B cell (primary cell): ENCODE results near the gene C8A. TPM values are rescaled to one million over a fixed set of nuclear protein-coding genes. Genes with fewer than 3 reads are reported as not detected.

Experiments
- ATAC-seq: fragments of 200-7000 bp; cut with Tn5 transposase; one replicate; pipeline ENCODE4 v1.10.0; 2021; ENCODE audit warnings: low read depth, mild to moderate bottlenecking, moderate number of reproducible peaks, moderate library complexity
- CTCF ChIA-PET: fragments of 350-600 bp; sonication (Branson Sonifier 250); formaldehyde crosslinking; loops from one replicate; lab custom pipeline; 2021; ENCODE audit warnings: antibody characterized with exemption, inconsistent platforms; lab: Charles Lee
- POLR2A ChIA-PET: fragments of 350-600 bp; sonication (Branson Sonifier 250); formaldehyde crosslinking; loops from one replicate; lab custom pipeline; 2021; ENCODE audit warnings: antibody characterized with exemption; lab: Charles Lee
- DNase-seq: peaks from one replicate; pipeline ENCODE4 v3.0.0; 2013
- H2AFZ ChIP-seq: 2 replicates; pipeline ENCODE4 v1.6.1; 2012; ENCODE audit warnings: mild to moderate bottlenecking, low read depth, low read length; ENCODE audit not compliant: insufficient read depth, poor library complexity, severe bottlenecking
- H3K27ac ChIP-seq, 2 donors: 1 replicate in 1 of 2; 2 replicates in 1 of 2; pipeline ENCODE4 v1.5.1; 2012 to 2013; ENCODE audit warnings: low read length in 2 of 2, mild to moderate bottlenecking in 2 of 2, moderate library complexity in 1 of 2
- H3K27me3 ChIP-seq, 4 experiments: fragments of 200-600 bp in 1 of 4; sonication (generic) in 1 of 4; replicated peaks in 1 of 4; 1 replicate in 2 of 4; 2 replicates in 2 of 4; pipeline versions ENCODE4 v1.6.1 to v1.7.0; 2013 to 2016; ENCODE audit warnings: low read length in 3 of 4, mild to moderate bottlenecking in 2 of 4, mixed read lengths in 1 of 4, moderate library complexity in 1 of 4; ENCODE audit not compliant: insufficient read depth in 4 of 4, control insufficient read depth in 3 of 4; ENCODE audit errors: control extremely low read depth in 1 of 4
- H3K36me3 ChIP-seq, 2 experiments: replicated peaks in 1 of 2; 1 replicate in 1 of 2; 2 replicates in 1 of 2; pipeline versions ENCODE4 v1.6.1 to v1.7.1; 2013; ENCODE audit warnings: low read length in 1 of 2; ENCODE audit not compliant: insufficient read depth in 2 of 2, control insufficient read depth in 1 of 2; ENCODE audit errors: control extremely low read depth in 1 of 2, extremely low read depth in 1 of 2
- H3K4me1 ChIP-seq, 2 donors: fragments of 200-600 bp in 1 of 2; sonication (generic) in 1 of 2; 1 replicate in 1 of 2; 2 replicates in 1 of 2; pipeline versions ENCODE4 v1.5.1 to v1.6.1; 2013 to 2017; ENCODE audit warnings: low read length in 2 of 2; ENCODE audit not compliant: control insufficient read depth in 2 of 2, insufficient read depth in 2 of 2
- H3K4me2 ChIP-seq: replicated peaks from 2 replicates; pipeline ENCODE3; 2012; ENCODE audit warnings: mild to moderate bottlenecking, low read depth, low read length; ENCODE audit not compliant: poor library complexity, severe bottlenecking
- H3K4me3 ChIP-seq, 5 experiments: fragments of 200-600 bp in 1 of 5; sonication (generic) in 1 of 5; 1 replicate in 3 of 5; 2 replicates in 2 of 5; pipeline versions ENCODE4 v1.5.1 to v1.7.0; 2011 to 2016; ENCODE audit warnings: low read length in 4 of 5, mild to moderate bottlenecking in 4 of 5, low read depth in 2 of 5, control low read depth in 1 of 5, moderate library complexity in 1 of 5; ENCODE audit not compliant: insufficient read depth in 1 of 5; ENCODE audit errors: control extremely low read depth in 1 of 5, extremely low read depth in 1 of 5
- H3K79me2 ChIP-seq: fragments of 200-600 bp; sonication (generic); one replicate; pipeline ENCODE4 v1.6.0; 2016; ENCODE audit warnings: low read length; ENCODE audit not compliant: control insufficient read depth, insufficient read depth
- H3K9ac ChIP-seq: fragments of 200-600 bp; sonication (generic); 2 replicates; pipeline ENCODE4 v1.6.1; 2017; ENCODE audit warnings: mild to moderate bottlenecking, low read length, moderate library complexity
- H3K9me3 ChIP-seq, 3 donors: one replicate each; pipeline versions ENCODE4 v1.6.1 to v1.7.1; 2013; ENCODE audit warnings: low read length in 2 of 3; ENCODE audit not compliant: control insufficient read depth in 2 of 3, insufficient read depth in 1 of 3; ENCODE audit errors: control extremely low read depth in 1 of 3
- H4K20me1 ChIP-seq: 2 replicates; pipeline ENCODE4 v1.6.0; 2012; ENCODE audit warnings: mild to moderate bottlenecking, low read length; ENCODE audit not compliant: insufficient read depth, control insufficient read depth, poor library complexity, severe bottlenecking
- H3K27ac Mint-ChIP-seq: one replicate; pipeline ENCODE4 v1.8.0; 2021; ENCODE audit warnings: mixed read lengths
- H3K27me3 Mint-ChIP-seq: one replicate; pipeline ENCODE4 v1.8.0; 2021; ENCODE audit warnings: mixed read lengths
- H3K4me1 Mint-ChIP-seq: one replicate; pipeline ENCODE4 v1.8.0; 2021; ENCODE audit warnings: mixed read lengths
- H3K4me3 Mint-ChIP-seq: one replicate; pipeline ENCODE4 v1.8.0; 2021; ENCODE audit warnings: mixed read lengths
- H3K9me3 Mint-ChIP-seq: one replicate; pipeline ENCODE4 v1.8.0; 2022; ENCODE audit warnings: mixed read lengths; ENCODE audit not compliant: insufficient read depth
- EZH2 ChIP-seq: IDR thresholded peaks from 2 replicates; pipeline ENCODE4 v1.6.1; 2012; ENCODE audit warnings: borderline replicate concordance, low read depth, mild to moderate bottlenecking, moderate library complexity, low read length; ENCODE audit not compliant: insufficient read depth, poor library complexity, severe bottlenecking
- WGBS: methylation state at CpG from one replicate; pipeline ENCODE4 v1.1.5; 2013; ENCODE audit warnings: missing lambda C conversion rate; ENCODE audit not compliant: insufficient coverage; 5-methylcytosine and 5-hydroxymethylcytosine counted together
- intact Hi-C: fragments of 100-400 bp; cut with micrococcal nuclease; formaldehyde crosslinking; loops from one replicate; pipeline ENCODE4 v1.10.0; 2022
- polyA plus RNA-seq: library from polyadenylated mRNA; depleted of rRNA; stranded (reverse); fragments of >200 nt; gene quantifications from 2 replicates; pipeline ENCODE4 v1.2.3, GENCODE V29; 2012
- total RNA-seq, 2 donors: library from RNA; stranded (reverse); fragments of 120-200 nt in 1 of 2; gene quantifications; 1 replicate in 1 of 2; 2 replicates in 1 of 2; pipeline versions ENCODE4 v1.2.3 to v1.2.4, GENCODE V29; 2013 to 2022
- TF ChIP-seq, protein P1 (sequence below): fragments of 200-600 bp; IDR thresholded peaks from one replicate; pipeline ENCODE4 v1.8.0; 2022; ENCODE audit warnings: antibody characterized with exemption, mild to moderate bottlenecking

The C8A gene
- total and polyA plus RNA-seq, 2 donors (not counting 1 experiment from before 2014, with no cell fraction given), result not detected

DNA sequence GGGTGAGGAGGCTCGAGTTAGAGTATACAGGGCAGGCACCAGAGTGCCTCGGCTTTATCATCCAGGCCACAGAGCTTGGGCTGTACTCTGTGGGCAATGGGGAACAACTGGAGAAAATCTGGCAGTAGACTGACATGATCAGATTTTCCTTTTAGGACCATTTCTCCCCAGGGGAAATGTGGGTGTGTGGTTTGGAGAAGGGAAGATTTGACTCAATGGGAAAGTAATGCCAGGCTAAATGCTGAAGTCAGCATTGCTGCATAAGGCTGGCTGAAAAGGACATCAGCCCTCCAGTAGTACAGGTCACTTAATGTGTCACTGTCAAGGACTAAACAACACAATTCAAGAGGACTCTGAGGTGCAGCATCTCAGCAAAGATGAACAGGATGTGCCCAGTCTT lies 40.4 kb upstream of the C8A start:
- no peaks in the 10 kb centered on the region for H3K79me2 ChIP-seq
- H3K9ac ChIP-seq, result no peak overlapping the region
- H3K27me3 ChIP-seq, result peaks cover 0 to 7% (median 1%) of the 10 kb centered on the region in 4 experiments
- H3K36me3 ChIP-seq, result no peaks in the 10 kb centered on the region
- no peak overlapping the region for H2AFZ ChIP-seq
- CTCF ChIA-PET, result interaction anchor here (0.6 kb wide), 1 partner anchor 18 kb away, joined by 3 read pairs; no protein-coding TSS in a partner anchor
- no peak overlapping the region for H3K27ac ChIP-seq
- Mint-ChIP-seq H3K9me3 (no peaks in the 10 kb centered on the region), H3K4me1 (no peaks in the 10 kb centered on the region), H3K27ac (no peak overlapping the region), H3K4me3 (no peak overlapping the region), H3K27me3 (peaks cover 36% of the 10 kb centered on the region)
- DNase-seq, result no peak
- TF ChIP-seq, protein P1, sequence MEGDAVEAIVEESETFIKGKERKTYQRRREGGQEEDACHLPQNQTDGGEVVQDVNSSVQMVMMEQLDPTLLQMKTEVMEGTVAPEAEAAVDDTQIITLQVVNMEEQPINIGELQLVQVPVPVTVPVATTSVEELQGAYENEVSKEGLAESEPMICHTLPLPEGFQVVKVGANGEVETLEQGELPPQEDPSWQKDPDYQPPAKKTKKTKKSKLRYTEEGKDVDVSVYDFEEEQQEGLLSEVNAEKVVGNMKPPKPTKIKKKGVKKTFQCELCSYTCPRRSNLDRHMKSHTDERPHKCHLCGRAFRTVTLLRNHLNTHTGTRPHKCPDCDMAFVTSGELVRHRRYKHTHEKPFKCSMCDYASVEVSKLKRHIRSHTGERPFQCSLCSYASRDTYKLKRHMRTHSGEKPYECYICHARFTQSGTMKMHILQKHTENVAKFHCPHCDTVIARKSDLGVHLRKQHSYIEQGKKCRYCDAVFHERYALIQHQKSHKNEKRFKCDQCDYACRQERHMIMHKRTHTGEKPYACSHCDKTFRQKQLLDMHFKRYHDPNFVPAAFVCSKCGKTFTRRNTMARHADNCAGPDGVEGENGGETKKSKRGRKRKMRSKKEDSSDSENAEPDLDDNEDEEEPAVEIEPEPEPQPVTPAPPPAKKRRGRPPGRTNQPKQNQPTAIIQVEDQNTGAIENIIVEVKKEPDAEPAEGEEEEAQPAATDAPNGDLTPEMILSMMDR, result no peak
- no peak for TF ChIP-seq EZH2
- H4K20me1 ChIP-seq, result no peaks in the 10 kb centered on the region
- H3K9me3 ChIP-seq, result peaks cover 0 to 4% (median 0%) of the 10 kb centered on the region in 3 donors
- 88% methylated on average over 2 of the region's 2 CpGs for WGBS
- POLR2A ChIA-PET, result no interaction called here
- H3K4me1 ChIP-seq, result no peaks in the 10 kb centered on the region
- no peak overlapping the region for H3K4me2 ChIP-seq
- H3K4me3 ChIP-seq, result no peak overlapping the region
- ATAC-seq, result no peak
- intact Hi-C loops, result loop anchor here (10.0 kb wide), 1 partner anchor 1529 kb away; no protein-coding TSS in a partner anchor

DNA sequence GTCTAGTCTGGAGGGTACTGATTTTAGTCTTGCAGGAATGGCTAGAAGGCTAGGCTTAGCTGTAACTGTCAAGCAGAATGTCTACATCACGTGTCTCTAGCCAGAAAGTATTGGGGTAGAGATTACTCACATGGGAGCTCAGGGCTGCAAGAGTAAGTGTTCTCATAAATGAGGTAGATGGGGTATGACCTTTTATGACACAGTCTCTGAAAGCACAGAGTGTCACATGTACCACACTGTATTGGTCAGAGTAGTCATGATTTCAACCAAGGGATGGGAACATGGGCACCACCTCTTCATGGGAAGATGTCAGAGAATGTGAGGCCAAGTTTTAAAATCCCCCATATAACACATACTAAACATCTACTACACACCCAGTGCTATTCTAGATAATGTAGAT lies 38.3 kb upstream of the C8A start:
- H3K27me3 Mint-ChIP-seq, result peaks cover 20% of the 10 kb centered on the region
- 67% methylated on average over 1 of the region's 1 CpG for WGBS
- TF ChIP-seq EZH2, result no peak
- TF ChIP-seq, protein P1, result no peak
- no peaks in the 10 kb centered on the region for H3K36me3 ChIP-seq
- H3K4me3 Mint-ChIP-seq, result no peak overlapping the region
- no peaks in the 10 kb centered on the region for H3K4me1 ChIP-seq
- H3K4me3 ChIP-seq, result no peak overlapping the region
- no peak for DNase-seq
- ChIA-PET POLR2A (no interaction called here), CTCF (interaction anchor here (1.0 kb wide), 1 partner anchor 11 kb away, joined by 5 read pairs; no protein-coding TSS in a partner anchor)
- no peaks in the 10 kb centered on the region for H3K79me2 ChIP-seq
- H3K27ac Mint-ChIP-seq, result no peak overlapping the region
- H3K4me1 Mint-ChIP-seq, result no peaks in the 10 kb centered on the region
- peaks cover 0 to 6% (median 2%) of the 10 kb centered on the region in 4 experiments for H3K27me3 ChIP-seq
- H4K20me1 ChIP-seq, result no peaks in the 10 kb centered on the region
- H3K27ac ChIP-seq, result no peak overlapping the region
- H3K9me3 ChIP-seq, result peaks cover 0 to 4% (median 0%) of the 10 kb centered on the region in 3 donors
- intact Hi-C loops, result loop anchor here (10.0 kb wide), 1 partner anchor 1531 kb away; no protein-coding TSS in a partner anchor
- no peak overlapping the region for H3K9ac ChIP-seq
- H3K9me3 Mint-ChIP-seq, result no peaks in the 10 kb centered on the region
- no peak for ATAC-seq
- H3K4me2 ChIP-seq, result no peak overlapping the region
- H2AFZ ChIP-seq, result no peak overlapping the region
